ENCODE measurements around the gene FHAD1. TPM values are rescaled to one million over a fixed set of nuclear protein-coding genes. Genes with fewer than 3 reads are reported as not detected.

Gene FHAD1
- total and polyA plus RNA-seq, 4 donors, result under 0.01 to 0.13 (median 0.05) TPM; not detected in 1

GRCh38 chr1:15272782-15273127 is 25.7 kb downstream of the FHAD1 start (continued):
- no peak for TF ChIP-seq YY1 (IDR thresholded peaks at IDR 0.05)

- H3K27ac ChIP-seq (ENCODE audit: low read depth in 1 of 2, low read length in 2 of 2), result no peak overlapping the region
- no peak overlapping the region for H3K9ac ChIP-seq (ENCODE audit: low read depth in 1 of 2, low read length in 2 of 2)
- no peak overlapping the region for H3K4me3 ChIP-seq (ENCODE audit: low read depth in 1 of 3, low read length in 3 of 3)
- DNase-seq (ENCODE audit: low spot score), result no peak
- peaks cover 0 to 3% (median 1%) of the 10 kb centered on the region in 4 donors for H3K4me1 ChIP-seq (ENCODE audit: control insufficient read depth in 4 of 4, insufficient read depth in 4 of 4, low read length in 3 of 4)
- H3K27me3 ChIP-seq (ENCODE audit: control insufficient read depth in 4 of 4, insufficient read depth in 4 of 4, low read length in 3 of 4), result peaks cover 0 to 4% (median 0%) of the 10 kb centered on the region in 4 donors
- no peaks in the 10 kb centered on the region for H3K36me3 ChIP-seq (ENCODE audit: control insufficient read depth in 4 of 4, insufficient read depth in 3 of 4, low read depth in 1 of 4, low read length in 3 of 4)
- WGBS, result 79% methylated on average over 2 of the region's 2 CpGs
- no peaks in the 10 kb centered on the region for H3K9me3 ChIP-seq (ENCODE audit: control insufficient read depth in 4 of 4, low read length in 3 of 4)
- TF ChIP-seq FOXA2 (IDR thresholded peaks at IDR 0.05), result no peak
- no peak for TF ChIP-seq JUND (IDR thresholded peaks at IDR 0.05)
- TF ChIP-seq REST (IDR thresholded peaks at IDR 0.05), result no peak
- no peak for TF ChIP-seq EGR1 (IDR thresholded peaks at IDR 0.05; ENCODE audit: low read depth in 2 of 2)
- no peak for TF ChIP-seq CTCF (IDR thresholded peaks at IDR 0.05; ENCODE audit: low read depth, low read length, missing input control)
- TF ChIP-seq GABPA (IDR thresholded peaks at IDR 0.05 in 1 of 2, conservative IDR thresholded peaks at IDR 0.05 in 1 of 2), result no peak
- no peak for TF ChIP-seq RAD21 (IDR thresholded peaks at IDR 0.05)
- TF ChIP-seq ZBTB33 (IDR thresholded peaks at IDR 0.05), result no peak
- TF ChIP-seq TAF1 (conservative IDR thresholded peaks at IDR 0.05), result no peak
- no peak for TF ChIP-seq SP1 (IDR thresholded peaks at IDR 0.05)
- no peak for TF ChIP-seq FOXA1 (IDR thresholded peaks at IDR 0.05)
- TF ChIP-seq HNF4A (conservative IDR thresholded peaks at IDR 0.05), result no peak
- TF ChIP-seq YY1 (IDR thresholded peaks at IDR 0.05), result no peak
- no peak for TF ChIP-seq RXRA (IDR thresholded peaks at IDR 0.05)
- no peak for TF ChIP-seq ATF3 (IDR thresholded peaks at IDR 0.05)
- no peak for TF ChIP-seq HNF4G (IDR thresholded peaks at IDR 0.05)
- no peak for TF ChIP-seq NR2F2 (IDR thresholded peaks at IDR 0.05)
- no peak for TF ChIP-seq MAX (IDR thresholded peaks at IDR 0.05)
Measured at GRCh38 chr1:15273274-15273673, 26.3 kb downstream of the FHAD1 start.

Data from liver (tissue), 9 donors.